Endometrial microvascular endothelial cells (primary cell): ENCODE measurements around the gene IRAK1. TPM values are rescaled to one million over a fixed set of nuclear protein-coding genes. Genes with fewer than 3 reads are reported as not detected.

Experiments used
- in situ Hi-C: cut with HindIII; loops from 2 replicates; pipeline ENCODE4 v1.10.0; 2017; ENCODE audit warnings: low sequenced_read_pairs, low pct_unique_long_range_greater_than_20kb; ENCODE audit errors: inconsistent ontology term
- total RNA-seq: library from RNA; depleted of rRNA; stranded (reverse); fragments of >200 nt; gene quantifications from one replicate; pipeline ENCODE4 v1.2.3, GENCODE V29; 2015; ENCODE audit errors: inconsistent ontology term

The IRAK1 gene
- 156 TPM for total RNA-seq

GRCh38 chrX:154019633-154020528 is at the start of gene IRAK1:
TSS of gene IRAK1 (minus strand) at chrX:154019902. CDS start at chrX:154019812, 90 bp downstream.
- in situ Hi-C loops, result no loop called here

GRCh38 chrX:154068560-154068959 is 48.9 kb upstream of the IRAK1 start:
- in situ Hi-C loops, result no loop called here

GRCh38 chrX:154064637-154065435 is 45.1 kb upstream of the IRAK1 start:
- in situ Hi-C loops, result no loop called here

GRCh38 chrX:154063234-154063633 is 43.5 kb upstream of the IRAK1 start:
- in situ Hi-C loops, result no loop called here

GRCh38 chrX:154061801-154062200 is 42.1 kb upstream of the IRAK1 start:
- in situ Hi-C loops, result no loop called here

DNA sequence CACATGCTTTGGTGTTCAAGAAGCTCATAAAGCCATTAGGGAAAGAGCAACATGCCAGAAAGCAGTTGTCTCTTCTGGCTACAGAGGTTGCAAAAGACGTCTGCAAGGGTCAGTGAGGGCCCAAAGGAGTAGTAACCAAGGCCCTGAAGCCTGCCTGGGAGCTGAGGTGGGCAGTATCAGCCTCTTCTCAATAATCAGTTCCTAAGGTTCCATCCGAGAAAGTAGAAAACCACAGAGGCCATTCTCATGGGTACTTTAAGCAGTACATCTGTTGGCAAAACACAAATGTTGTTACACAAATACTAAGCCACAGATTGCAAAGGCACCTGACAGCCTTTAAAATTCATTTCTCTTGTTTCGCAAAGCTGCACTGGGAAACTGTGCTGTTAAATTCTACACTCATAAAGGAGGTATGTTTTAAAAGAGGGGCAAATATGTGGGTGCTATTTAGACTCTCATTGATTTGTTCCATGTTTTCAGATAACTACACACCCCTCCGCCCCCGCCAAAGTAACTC is 40.1 kb upstream of the IRAK1 start:
- in situ Hi-C loops, result no loop called here

GRCh38 chrX:154059231-154059630 is 39.5 kb upstream of the IRAK1 start:
- in situ Hi-C loops, result no loop called here

DNA sequence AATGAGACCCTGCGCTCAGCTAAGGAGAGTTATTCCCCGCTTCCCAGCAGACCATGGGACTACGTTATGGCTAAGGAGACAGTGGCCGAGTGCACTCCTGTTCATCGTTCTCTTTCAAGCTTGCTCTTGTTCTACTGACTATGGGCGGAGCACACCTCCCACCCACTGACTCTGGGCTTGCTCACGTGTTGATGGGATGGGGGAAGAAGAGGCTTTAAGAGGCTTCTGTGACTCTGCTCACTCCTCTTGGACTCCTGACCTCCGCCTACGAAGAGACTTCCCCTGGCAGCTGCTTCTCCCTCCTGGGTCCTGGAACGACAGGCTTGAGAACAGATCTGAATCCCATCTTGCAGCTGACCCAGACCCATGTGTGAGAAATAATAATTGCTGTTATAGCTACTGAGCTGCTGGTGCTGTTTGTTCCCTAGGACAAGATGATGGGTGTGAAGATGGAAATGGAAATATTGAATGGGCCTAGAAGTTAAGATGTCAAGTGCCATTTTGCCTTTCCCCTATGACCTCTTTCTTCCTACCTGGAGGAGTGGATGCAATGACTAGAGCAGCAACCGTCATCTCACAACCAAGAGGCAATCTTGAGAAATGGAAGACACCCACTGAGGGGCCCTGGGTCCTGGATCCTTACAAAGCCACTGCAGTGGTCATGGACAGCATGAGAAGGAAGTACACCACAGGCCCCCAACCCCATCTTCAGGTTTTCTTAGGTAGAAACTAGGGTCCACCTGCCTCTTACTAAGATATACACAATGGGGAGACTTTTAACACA is 38.7 kb upstream of the IRAK1 start:
- in situ Hi-C loops, result no loop called here

DNA sequence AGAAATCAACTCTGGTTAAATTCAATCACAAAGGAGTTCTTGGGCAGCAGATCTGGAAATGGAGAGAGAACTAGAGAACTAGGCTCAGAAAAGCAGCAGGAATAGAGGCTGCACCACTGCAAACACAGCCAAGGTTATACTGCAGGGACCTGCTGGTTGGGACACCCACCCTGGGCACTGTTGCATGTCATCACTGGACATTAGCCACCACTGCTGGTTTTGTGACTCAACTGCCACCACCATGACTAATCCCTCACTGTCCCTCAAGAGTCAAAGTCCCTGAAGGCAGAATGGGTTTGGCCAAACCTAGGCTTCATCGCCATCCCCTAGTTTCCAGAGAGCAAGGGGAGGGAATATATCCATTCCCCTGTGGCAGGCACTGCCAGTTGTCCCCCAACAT is 38.1 kb upstream of the IRAK1 start:
- in situ Hi-C loops, result no loop called here

GRCh38 chrX:154056770-154057241 is 37.1 kb upstream of the IRAK1 start:
- in situ Hi-C loops, result no loop called here

DNA sequence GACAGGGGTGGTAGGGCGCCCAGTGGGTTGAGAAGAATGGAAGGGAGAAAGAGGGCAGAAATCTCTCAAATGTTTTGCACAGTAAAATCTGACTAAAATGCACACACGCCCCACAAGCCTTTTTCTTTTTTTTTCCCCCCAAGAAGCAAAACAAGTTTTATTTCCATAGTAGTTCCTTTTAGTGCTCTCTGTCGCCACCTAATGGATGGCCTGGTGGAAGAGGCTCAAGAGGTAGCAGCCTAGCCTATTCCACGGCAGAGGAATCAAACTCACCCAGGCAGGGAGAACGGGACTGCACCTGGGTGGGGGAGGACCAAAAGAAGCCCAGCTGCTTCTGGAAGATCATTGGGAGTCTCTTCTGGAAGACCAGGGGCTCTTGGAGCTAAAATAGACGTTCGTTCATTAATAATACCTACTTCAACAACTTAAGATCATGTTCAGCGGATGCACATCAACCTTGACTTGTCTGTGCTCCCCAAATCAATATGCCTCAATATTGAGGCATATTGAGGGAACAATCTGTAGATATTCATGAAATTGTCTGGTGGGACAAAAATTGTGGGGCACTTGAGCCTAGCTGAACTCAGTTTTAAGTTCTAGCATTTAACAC is 31.6 kb upstream of the IRAK1 start:
- in situ Hi-C loops, result no loop called here

- in situ Hi-C loops, result no loop called here
These were observed 30.4 kb upstream of the IRAK1 start for GRCh38 chrX:154050113-154050495.

- in situ Hi-C loops, result no loop called here
These were observed 29.8 kb upstream of the IRAK1 start for GRCh38 chrX:154049209-154050112.

DNA sequence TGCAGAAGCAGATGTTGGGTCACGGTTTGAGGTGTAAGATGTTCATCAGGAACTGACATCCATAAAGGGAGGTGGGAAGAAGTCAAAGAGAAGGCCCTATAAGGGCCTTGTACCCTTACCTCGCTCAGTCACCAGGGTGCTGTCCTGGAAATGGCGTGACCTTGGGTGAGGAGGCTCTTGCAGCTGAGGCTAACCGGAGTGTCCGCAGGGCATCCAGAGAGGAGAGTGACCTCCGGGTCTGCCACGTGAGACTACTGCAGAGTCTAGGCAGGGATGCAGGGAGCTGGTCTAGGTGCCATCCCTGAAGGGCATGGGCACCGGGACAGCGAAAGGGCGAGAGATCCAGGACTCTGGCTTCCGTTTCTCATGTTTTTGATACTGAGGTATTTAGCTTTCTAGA is 28.7 kb upstream of the IRAK1 start:
- in situ Hi-C loops, result no loop called here

DNA sequence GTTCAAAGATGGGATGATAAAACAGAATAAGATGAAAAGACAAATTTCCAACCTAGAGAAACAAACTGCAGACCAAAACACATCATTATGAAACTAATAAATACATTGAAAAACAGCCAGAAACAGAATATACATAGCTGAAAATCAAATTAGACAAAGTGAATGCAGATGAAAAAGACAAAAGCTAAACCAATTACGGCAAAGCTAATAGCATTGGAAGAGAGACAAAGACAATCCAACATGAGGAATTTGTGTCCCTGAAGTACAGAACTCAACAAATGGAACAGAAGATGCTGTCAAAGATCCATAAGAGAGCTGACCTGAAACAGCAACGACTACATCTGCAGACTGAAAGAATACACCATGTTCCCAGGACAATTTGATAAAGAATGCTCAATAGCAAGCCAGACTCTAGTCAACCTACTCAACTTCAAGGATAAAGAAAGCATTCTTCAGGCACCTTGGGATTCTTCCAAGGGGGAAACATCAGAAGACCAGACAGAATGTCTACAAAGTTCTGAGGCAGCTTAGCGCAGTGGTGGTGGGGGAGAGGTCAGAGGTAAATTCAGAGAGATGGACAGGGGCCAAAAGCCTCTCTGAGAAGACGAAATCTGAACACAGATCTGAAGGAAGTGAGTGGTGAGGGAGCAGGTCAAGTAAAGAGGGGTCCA is 27.4 kb upstream of the IRAK1 start:
- in situ Hi-C loops, result no loop called here

DNA sequence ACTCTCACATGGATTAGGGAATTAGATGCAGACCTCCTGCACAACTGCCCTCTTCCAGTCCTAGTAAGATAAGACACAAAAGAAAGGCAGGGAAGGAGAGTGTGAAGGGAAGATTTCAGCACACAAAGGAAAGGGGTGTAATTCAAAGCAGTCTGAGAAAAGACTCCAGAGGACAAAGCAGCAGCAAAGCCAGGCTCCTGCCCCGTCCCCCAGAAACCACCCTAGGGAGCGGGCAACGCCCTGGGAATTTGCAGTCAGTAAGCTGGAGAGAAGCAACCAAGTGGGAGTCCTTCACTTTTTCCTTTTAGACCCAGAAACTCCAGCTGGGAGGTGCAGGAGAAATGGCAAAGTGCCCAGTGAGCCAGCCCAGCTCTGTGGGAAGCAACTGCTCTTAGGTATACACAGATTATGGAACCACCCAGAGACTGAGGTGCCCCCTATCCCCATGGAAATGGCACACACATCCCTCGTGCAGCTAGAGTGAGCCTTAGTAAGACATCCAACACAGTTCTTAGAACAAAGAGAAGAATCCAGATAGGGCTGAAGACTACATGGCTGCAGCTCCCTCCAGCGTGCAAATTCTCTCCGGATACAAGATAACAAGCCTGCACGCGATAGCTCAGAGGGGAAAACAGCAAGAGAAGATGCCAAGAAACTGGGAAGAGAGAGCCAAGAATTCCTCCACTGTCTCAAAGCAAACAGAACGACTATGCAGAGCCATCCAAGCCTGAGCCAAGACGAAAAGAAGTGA is 26.5 kb upstream of the IRAK1 start:
- in situ Hi-C loops, result no loop called here
